HG02610 (cell line): ENCODE measurements around the gene ZNF70.

ENCODE experiments used
- ATAC-seq: cut with Tn5 transposase; IDR thresholded peaks from one replicate; pipeline ENCODE4 v1.9.1; 2021; ENCODE audit warnings: mild to moderate bottlenecking, moderate library complexity; ENCODE audit not compliant: unreplicated experiment

ZNF70 gene

GRCh38 chr22:23695571-23696325, 55.2 kb downstream of the ZNF70 start:
- no peak for ATAC-seq

DNA sequence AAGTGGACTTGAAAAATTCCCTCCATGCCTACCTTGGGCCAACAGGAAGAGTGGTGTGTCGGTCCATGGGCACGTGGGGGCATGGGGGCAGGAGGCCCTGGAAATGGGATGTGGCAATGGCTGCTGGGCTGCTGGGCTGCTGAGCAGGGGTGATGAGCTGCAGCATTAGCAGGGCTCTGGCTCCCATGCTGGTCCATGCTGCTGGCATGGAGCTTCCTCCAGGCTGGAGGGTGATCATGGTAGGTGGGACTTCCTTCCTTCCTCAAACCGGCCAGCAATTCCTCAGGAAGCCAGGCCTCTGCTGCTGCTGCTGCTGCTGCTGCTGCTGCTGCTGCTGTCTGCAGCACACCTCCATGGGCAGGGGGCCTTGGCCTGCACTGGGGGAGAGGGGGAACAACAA, 55.8 kb downstream of the ZNF70 start:
- ATAC-seq, result no peak

DNA sequence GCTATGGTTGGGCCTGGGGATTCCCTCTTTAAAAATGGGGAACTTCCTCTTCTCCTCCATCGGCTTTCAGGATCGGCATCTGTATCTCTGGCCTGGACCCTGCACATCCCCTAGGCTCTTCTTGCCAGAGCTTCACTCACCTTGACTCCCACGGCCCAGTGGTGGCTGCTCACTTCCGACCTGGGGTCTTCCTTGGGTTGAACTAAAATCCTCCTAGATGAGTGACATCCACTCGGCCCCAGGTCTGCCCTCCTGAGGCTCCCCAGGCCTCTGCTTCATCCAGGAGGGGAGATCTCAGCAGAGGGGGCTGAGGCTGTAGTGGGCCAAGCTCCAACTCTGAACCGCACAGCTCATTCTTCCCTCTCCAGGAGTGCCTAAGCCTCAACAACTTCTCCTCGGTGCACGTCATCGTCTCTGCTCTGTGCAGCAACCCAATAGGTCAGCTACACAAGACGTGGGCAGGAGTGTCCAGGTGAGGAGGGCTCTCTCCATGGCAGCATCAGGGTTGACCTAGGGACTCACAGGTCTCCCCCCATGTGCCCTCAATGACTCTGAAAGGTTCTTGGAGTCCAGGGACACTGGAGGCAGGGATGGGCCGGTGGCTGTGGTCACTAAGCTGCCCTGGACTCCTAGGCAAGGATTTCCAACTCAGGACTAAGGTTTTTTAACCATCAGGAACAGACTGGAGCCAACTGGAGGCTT, 56.8 kb downstream of the ZNF70 start:
- ATAC-seq, result no peak

- ATAC-seq, result no peak
Measured at GRCh38 chr22:23692598-23693291, 58.2 kb downstream of the ZNF70 start.

DNA sequence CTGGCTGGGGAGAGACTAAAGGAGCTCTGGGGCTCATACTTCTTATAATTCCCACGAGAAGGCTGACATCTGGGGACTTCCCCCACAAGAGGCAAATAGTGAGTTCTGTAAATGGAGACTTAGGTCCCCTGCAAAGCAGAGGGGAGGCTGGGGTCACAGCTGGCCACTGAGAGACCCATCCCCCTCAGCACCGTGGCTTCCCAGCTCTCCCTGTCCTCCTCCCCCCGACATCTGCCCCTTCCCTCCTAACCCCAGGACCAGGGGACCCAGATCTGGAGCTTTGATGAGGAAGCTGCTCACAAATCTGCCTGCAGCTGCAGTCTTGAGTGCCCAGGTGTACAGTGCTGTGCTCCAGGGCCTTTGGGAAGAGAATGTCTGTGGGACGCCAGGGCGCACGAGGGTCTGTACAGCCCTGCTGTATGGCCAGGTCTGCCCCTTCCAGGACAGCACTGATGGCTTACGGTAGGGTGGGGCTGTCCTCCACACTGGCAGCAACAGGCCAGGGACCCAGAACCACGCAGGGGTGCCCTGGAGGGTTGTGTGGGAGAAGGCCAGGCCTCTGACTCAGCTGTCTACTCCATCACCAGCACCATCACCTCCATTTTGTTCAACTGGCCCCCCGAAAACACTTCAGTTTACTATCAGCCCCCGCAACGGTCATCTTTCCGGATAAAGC, 59.0 kb downstream of the ZNF70 start:
- ATAC-seq, result no peak

DNA sequence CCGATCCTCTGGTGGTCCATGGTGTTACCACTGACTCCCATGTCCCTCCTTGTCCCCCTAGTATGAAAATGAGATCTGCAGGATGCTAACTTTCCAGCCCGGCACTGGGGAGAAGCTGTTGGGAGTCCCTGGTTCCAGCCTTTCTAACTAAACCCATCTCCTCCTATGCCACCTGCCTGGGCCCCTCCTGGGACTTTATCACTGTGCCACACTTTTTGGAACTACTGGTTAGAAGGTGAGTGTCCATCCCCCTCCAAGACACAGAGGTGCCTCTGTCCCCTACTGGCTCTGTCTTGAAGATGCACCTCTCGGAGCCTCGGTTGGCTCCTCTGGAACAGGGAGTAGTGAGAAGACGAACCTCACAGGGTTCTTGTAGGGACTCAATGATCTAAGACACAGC, 60.2 kb downstream of the ZNF70 start, which contains the start of gene RGL4:
Gene RGL4 (plus strand): TSS at position 301 of the 400 bp plus-strand sequence. CDS start 1,018 bp downstream, outside the sequence.
- no peak for ATAC-seq

DNA sequence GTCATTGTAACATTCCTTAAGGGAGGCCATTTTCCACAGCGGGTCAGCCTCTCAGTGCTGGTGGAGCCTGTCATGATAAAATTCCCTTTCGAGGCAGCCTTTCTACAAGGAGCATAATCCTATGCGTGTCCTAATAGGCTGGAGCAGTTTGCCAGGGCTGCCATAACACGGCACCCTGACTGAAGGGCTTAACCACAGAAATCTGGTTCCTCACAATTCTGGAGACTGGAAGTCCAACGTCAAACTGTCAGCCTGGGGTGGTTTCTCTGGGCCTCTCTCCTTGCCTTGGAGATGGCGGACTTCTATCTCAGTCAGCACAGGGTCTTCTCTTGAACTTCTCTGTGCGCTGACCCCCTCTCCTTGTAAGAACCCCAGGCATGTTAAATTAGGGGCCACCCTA, 61.5 kb downstream of the ZNF70 start:
- no peak for ATAC-seq
